MM.1S (cell line): ENCODE measurements around the gene EML1.

Experiments used
- DNase-seq: peaks from one replicate; pipeline ENCODE4 v3.0.0-alpha.2; 2015
- H2AFZ ChIP-seq: fragments of 300-600 bp; sonication (generic); 2 replicates; pipeline ENCODE4 v1.6.0; 2016; ENCODE audit warnings: antibody characterized with exemption, low read length
- H3F3A ChIP-seq: fragments of 300-600 bp; sonication (generic); 2 replicates; pipeline ENCODE4 v1.6.1; 2016; ENCODE audit warnings: mild to moderate bottlenecking, antibody characterized with exemption, low read length, moderate library complexity, mixed read lengths; ENCODE audit not compliant: insufficient read depth
- H3K27ac ChIP-seq: fragments of 300-600 bp; sonication (generic); 2 replicates; pipeline ENCODE4 v1.5.1; 2016; ENCODE audit warnings: mild to moderate bottlenecking, low read length
- H3K27me3 ChIP-seq: fragments of 300-600 bp; sonication (generic); replicated peaks from 2 replicates; pipeline ENCODE4 v1.6.0; 2016; ENCODE audit warnings: low read length; ENCODE audit not compliant: insufficient read depth
- H3K36me3 ChIP-seq: fragments of 300-600 bp; sonication (generic); replicated peaks from 2 replicates; pipeline ENCODE4 v1.6.1; 2016; ENCODE audit warnings: mild to moderate bottlenecking, low read length, mixed read lengths; ENCODE audit not compliant: insufficient read depth
- H3K4me1 ChIP-seq: fragments of 300-600 bp; sonication (generic); 2 replicates; pipeline ENCODE4 v1.6.1; 2016; ENCODE audit warnings: low read length, mixed read lengths
- H3K4me2 ChIP-seq: fragments of 300-600 bp; sonication (generic); 2 replicates; pipeline ENCODE4 v1.6.0; 2016; ENCODE audit warnings: low read depth, low read length
- H3K4me3 ChIP-seq: fragments of 300-600 bp; sonication (generic); 2 replicates; pipeline ENCODE4 v1.5.1; 2016; ENCODE audit warnings: low read length, mixed read lengths
- H3K79me2 ChIP-seq: fragments of 300-600 bp; sonication (generic); 2 replicates; pipeline ENCODE4 v1.6.1; 2016; ENCODE audit warnings: mixed run types, low read length, mixed read lengths
- H3K9ac ChIP-seq: fragments of 300-600 bp; sonication (generic); 2 replicates; pipeline ENCODE4 v1.6.1; 2016; ENCODE audit warnings: low read length, mixed read lengths
- H3K9me2 ChIP-seq: fragments of 300-600 bp; sonication (generic); replicated peaks from 2 replicates; pipeline ENCODE4 v1.6.1; 2016; ENCODE audit warnings: mild to moderate bottlenecking, low read length, mixed read lengths; ENCODE audit not compliant: insufficient read depth
- H3K9me3 ChIP-seq: fragments of 300-600 bp; sonication (generic); replicated peaks from 2 replicates; pipeline ENCODE4 v1.6.1; 2016; ENCODE audit warnings: mild to moderate bottlenecking, low read length, mixed read lengths; ENCODE audit not compliant: insufficient read depth
- H4K20me1 ChIP-seq: fragments of 300-600 bp; sonication (generic); 2 replicates; pipeline ENCODE4 v1.6.1; 2016; ENCODE audit warnings: mild to moderate bottlenecking, low read length, moderate library complexity, mixed read lengths; ENCODE audit not compliant: insufficient read depth
- CTCF ChIP-seq: fragments of 300-600 bp; sonication (generic); IDR thresholded peaks from 2 replicates; pipeline ENCODE4 v1.5.1; 2016; ENCODE audit warnings: antibody characterized with exemption, low read length, mixed read lengths
- EZH2 ChIP-seq: fragments of 300-600 bp; sonication (generic); optimal IDR thresholded peaks from 2 replicates; pipeline ENCODE3; 2017; ENCODE audit warnings: low read depth, mild to moderate bottlenecking, antibody characterized with exemption, low read length, mixed read lengths
- EZH2phosphoT487 ChIP-seq: fragments of 300-600 bp; sonication (generic); IDR thresholded peaks from 2 replicates; pipeline ENCODE4 v1.6.1; 2018; ENCODE audit warnings: antibody characterized with exemption, low read length

Gene EML1

GRCh38 chr14:99773521-99774497 lies 19.4 kb upstream of the EML1 start:
- Histone ChIP-seq H3K4me2 (no peak overlapping the region), H4K20me1 (no peaks in the 10 kb centered on the region)
- TF ChIP-seq EZH2 (no peak), EZH2phosphoT487 (no peak), CTCF (no peak)

GRCh38 chr14:99774556-99775307 lies 18.5 kb upstream of the EML1 start:
- H2AFZ ChIP-seq = no peak overlapping the region
- no peak overlapping the region for H3K4me3 ChIP-seq
- H3K27me3 ChIP-seq = no peaks in the 10 kb centered on the region
- no peaks in the 10 kb centered on the region for H3K79me2 ChIP-seq
- DNase-seq = no peak
- H3K27ac ChIP-seq = no peak overlapping the region
- H3K9me2 ChIP-seq = no peaks in the 10 kb centered on the region
- H3F3A ChIP-seq = no peaks in the 10 kb centered on the region
- no peaks in the 10 kb centered on the region for H3K36me3 ChIP-seq
- no peaks in the 10 kb centered on the region for H3K9me3 ChIP-seq
- H3K4me2 ChIP-seq = no peak overlapping the region
- no peak for TF ChIP-seq CTCF
- TF ChIP-seq EZH2phosphoT487 = no peak
- no peak for TF ChIP-seq EZH2
- no peak overlapping the region for H3K9ac ChIP-seq
- no peaks in the 10 kb centered on the region for H3K4me1 ChIP-seq
- no peaks in the 10 kb centered on the region for H4K20me1 ChIP-seq

More at GRCh38 chr14:99773521-99774497, 19.4 kb upstream of the EML1 start:
- H3K27ac ChIP-seq = no peak overlapping the region
- no peak overlapping the region for H2AFZ ChIP-seq
- H3K4me1 ChIP-seq = no peaks in the 10 kb centered on the region
- H3K9me3 ChIP-seq = no peaks in the 10 kb centered on the region
- no peaks in the 10 kb centered on the region for H3K9me2 ChIP-seq
- no peak for DNase-seq
- H3K4me3 ChIP-seq = no peak overlapping the region
- no peaks in the 10 kb centered on the region for H3F3A ChIP-seq
- no peaks in the 10 kb centered on the region for H3K27me3 ChIP-seq
- no peak overlapping the region for H3K9ac ChIP-seq
- no peaks in the 10 kb centered on the region for H3K36me3 ChIP-seq
- H3K79me2 ChIP-seq = no peaks in the 10 kb centered on the region

- H3K27me3 ChIP-seq = no peaks in the 10 kb centered on the region
- H4K20me1 ChIP-seq = no peaks in the 10 kb centered on the region
- TF ChIP-seq CTCF (no peak), EZH2phosphoT487 (no peak)
- H3F3A ChIP-seq = no peaks in the 10 kb centered on the region
- no peak overlapping the region for H3K4me2 ChIP-seq
- no peak overlapping the region for H3K4me3 ChIP-seq
- H3K9me3 ChIP-seq = no peaks in the 10 kb centered on the region
- no peaks in the 10 kb centered on the region for H3K79me2 ChIP-seq
- H3K36me3 ChIP-seq = no peaks in the 10 kb centered on the region
- no peaks in the 10 kb centered on the region for H3K9me2 ChIP-seq
- no peak overlapping the region for H2AFZ ChIP-seq
- no peak overlapping the region for H3K9ac ChIP-seq
- no peak overlapping the region for H3K27ac ChIP-seq
- no peaks in the 10 kb centered on the region for H3K4me1 ChIP-seq
- no peak for DNase-seq
These were observed 17.9 kb upstream of the EML1 start for GRCh38 chr14:99775351-99775750.
